Muscle of arm (tissue), 12 donors: ENCODE results near the gene AURKAIP1. TPM values are rescaled to one million over a fixed set of nuclear protein-coding genes. Genes with fewer than 3 reads are reported as not detected.
A peak's percentile ranks its signal among the peaks of the same experiment; 100 is the strongest.
"Not testable (repeated sequence)": the region's sequence is repeated elsewhere in the genome, so short reads cannot be mapped to it uniquely, and the experiment has no call there.

Experiments
- DNase-seq: peaks from one replicate; pipeline ENCODE4 v3.0.0-alpha.2; 2013
- polyA plus RNA-seq, 12 donors: library from polyadenylated mRNA; unstranded; fragments of 120-200 nt; gene quantifications; one replicate each; pipeline ENCODE4 v1.2.1, GENCODE V29; 2013; ENCODE audit not compliant: insufficient read length in 12 of 12

The AURKAIP1 gene
- polyA plus RNA-seq, 12 donors, result 42.4 to 71.8 (median 52.7) TPM; not detected in 1

GRCh38 chr1:1412311-1412902 is 37.4 kb upstream of the AURKAIP1 start:
- not testable (repeated sequence) for DNase-seq

GRCh38 chr1:1411626-1412025 is 36.6 kb upstream of the AURKAIP1 start:
- no peak for DNase-seq

GRCh38 chr1:1410238-1410637 is 35.2 kb upstream of the AURKAIP1 start:
- not testable (repeated sequence) for DNase-seq

GRCh38 chr1:1407636-1408318 is 32.8 kb upstream of the AURKAIP1 start:
- no peak for DNase-seq

GRCh38 chr1:1406821-1407635 is 32.0 kb upstream of the AURKAIP1 start, which contains the start of gene MRPL20:
Gene MRPL20, minus strand, starts transcription at chr1:1407293. Its CDS starts 76 bp downstream, at chr1:1407217.
- peak; percentile 95 for DNase-seq

- DNase-seq, result no peak
Measured at GRCh38 chr1:1406101-1406820, 31.3 kb upstream of the AURKAIP1 start.

- DNase-seq, result no peak
Measured at GRCh38 chr1:1403653-1404052, 28.6 kb upstream of the AURKAIP1 start.

GRCh38 chr1:1402901-1403392 is 27.9 kb upstream of the AURKAIP1 start:
- DNase-seq, result not testable (repeated sequence)

GRCh38 chr1:1402072-1402900 is 27.3 kb upstream of the AURKAIP1 start:
- DNase-seq, result no peak

GRCh38 chr1:1401457-1402010 is 26.5 kb upstream of the AURKAIP1 start:
- no peak for DNase-seq

- no peak for DNase-seq
Measured at GRCh38 chr1:1400576-1401456, 25.8 kb upstream of the AURKAIP1 start.

- DNase-seq, result no peak
Measured at GRCh38 chr1:1399872-1400575, 25.0 kb upstream of the AURKAIP1 start.

- DNase-seq, result peak; percentile 98
Measured at GRCh38 chr1:1399187-1399871, 24.3 kb upstream of the AURKAIP1 start, which contains the start of gene CCNL2. Gene CCNL2, minus strand, starts transcription at chr1:1399335. Its CDS starts 29 bp downstream, at chr1:1399306.

- no peak for DNase-seq
Measured at GRCh38 chr1:1398677-1399186, 23.7 kb upstream of the AURKAIP1 start.

- DNase-seq, result no peak
Measured at GRCh38 chr1:1397839-1398523, 23.0 kb upstream of the AURKAIP1 start.

GRCh38 chr1:1395166-1395565 is 20.2 kb upstream of the AURKAIP1 start:
- no peak for DNase-seq

GRCh38 chr1:1394116-1394515 is 19.1 kb upstream of the AURKAIP1 start:
- no peak for DNase-seq
